Measurements from ENCODE around the gene RBFOX1.

DNA sequence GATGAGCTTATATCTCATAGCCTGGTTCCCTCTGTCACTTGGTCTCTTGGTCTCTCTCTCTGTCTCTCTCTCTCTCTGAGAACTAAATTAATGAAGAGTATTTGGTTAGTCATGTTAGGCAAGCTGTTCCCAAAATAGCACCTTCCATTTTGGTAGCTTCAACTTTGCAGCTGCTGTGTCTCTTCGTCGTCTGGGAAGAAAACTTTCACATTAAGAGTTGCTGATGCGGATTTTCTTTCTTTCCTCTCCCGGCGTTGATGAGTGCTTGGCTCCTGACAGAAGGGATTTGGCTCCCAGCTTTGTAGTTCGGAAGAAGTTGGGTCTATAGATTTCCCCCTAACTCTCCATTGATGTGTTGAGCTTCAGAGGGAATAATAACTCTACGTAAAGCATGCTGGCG is at the start of gene RBFOX1:
- TF ChIP-seq, protein P1, sequence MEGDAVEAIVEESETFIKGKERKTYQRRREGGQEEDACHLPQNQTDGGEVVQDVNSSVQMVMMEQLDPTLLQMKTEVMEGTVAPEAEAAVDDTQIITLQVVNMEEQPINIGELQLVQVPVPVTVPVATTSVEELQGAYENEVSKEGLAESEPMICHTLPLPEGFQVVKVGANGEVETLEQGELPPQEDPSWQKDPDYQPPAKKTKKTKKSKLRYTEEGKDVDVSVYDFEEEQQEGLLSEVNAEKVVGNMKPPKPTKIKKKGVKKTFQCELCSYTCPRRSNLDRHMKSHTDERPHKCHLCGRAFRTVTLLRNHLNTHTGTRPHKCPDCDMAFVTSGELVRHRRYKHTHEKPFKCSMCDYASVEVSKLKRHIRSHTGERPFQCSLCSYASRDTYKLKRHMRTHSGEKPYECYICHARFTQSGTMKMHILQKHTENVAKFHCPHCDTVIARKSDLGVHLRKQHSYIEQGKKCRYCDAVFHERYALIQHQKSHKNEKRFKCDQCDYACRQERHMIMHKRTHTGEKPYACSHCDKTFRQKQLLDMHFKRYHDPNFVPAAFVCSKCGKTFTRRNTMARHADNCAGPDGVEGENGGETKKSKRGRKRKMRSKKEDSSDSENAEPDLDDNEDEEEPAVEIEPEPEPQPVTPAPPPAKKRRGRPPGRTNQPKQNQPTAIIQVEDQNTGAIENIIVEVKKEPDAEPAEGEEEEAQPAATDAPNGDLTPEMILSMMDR (IDR thresholded peaks at IDR 0.05; ENCODE audit: poor library complexity, severe bottlenecking) = no peak
- TF ChIP-seq EZH2 (IDR thresholded peaks at IDR 0.05; ENCODE audit: borderline replicate concordance, insufficient read depth, low read length, poor library complexity, severe bottlenecking) = no peak
- no peak for TF ChIP-seq RAD21 (conservative IDR thresholded peaks at IDR 0.05)
- TF ChIP-seq EP300 (conservative IDR thresholded peaks at IDR 0.05; ENCODE audit: poor library complexity, severe bottlenecking) = no peak
- no peak for TF ChIP-seq TAF1 (IDR thresholded peaks at IDR 0.05; ENCODE audit: low read depth)
- no peak for TF ChIP-seq POLR2AphosphoS5 (IDR thresholded peaks at IDR 0.05)
- TF ChIP-seq MXI1 (conservative IDR thresholded peaks at IDR 0.05; ENCODE audit: poor library complexity, severe bottlenecking) = no peak
- TF ChIP-seq SMC3 (conservative IDR thresholded peaks at IDR 0.05; ENCODE audit: poor library complexity) = no peak
- TF ChIP-seq, protein P2, sequence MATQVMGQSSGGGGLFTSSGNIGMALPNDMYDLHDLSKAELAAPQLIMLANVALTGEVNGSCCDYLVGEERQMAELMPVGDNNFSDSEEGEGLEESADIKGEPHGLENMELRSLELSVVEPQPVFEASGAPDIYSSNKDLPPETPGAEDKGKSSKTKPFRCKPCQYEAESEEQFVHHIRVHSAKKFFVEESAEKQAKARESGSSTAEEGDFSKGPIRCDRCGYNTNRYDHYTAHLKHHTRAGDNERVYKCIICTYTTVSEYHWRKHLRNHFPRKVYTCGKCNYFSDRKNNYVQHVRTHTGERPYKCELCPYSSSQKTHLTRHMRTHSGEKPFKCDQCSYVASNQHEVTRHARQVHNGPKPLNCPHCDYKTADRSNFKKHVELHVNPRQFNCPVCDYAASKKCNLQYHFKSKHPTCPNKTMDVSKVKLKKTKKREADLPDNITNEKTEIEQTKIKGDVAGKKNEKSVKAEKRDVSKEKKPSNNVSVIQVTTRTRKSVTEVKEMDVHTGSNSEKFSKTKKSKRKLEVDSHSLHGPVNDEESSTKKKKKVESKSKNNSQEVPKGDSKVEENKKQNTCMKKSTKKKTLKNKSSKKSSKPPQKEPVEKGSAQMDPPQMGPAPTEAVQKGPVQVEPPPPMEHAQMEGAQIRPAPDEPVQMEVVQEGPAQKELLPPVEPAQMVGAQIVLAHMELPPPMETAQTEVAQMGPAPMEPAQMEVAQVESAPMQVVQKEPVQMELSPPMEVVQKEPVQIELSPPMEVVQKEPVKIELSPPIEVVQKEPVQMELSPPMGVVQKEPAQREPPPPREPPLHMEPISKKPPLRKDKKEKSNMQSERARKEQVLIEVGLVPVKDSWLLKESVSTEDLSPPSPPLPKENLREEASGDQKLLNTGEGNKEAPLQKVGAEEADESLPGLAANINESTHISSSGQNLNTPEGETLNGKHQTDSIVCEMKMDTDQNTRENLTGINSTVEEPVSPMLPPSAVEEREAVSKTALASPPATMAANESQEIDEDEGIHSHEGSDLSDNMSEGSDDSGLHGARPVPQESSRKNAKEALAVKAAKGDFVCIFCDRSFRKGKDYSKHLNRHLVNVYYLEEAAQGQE (IDR thresholded peaks at IDR 0.05; ENCODE audit: borderline replicate concordance) = no peak
